ENCODE measurements around the gene SRPK2.

SRPK2 gene

DNA sequence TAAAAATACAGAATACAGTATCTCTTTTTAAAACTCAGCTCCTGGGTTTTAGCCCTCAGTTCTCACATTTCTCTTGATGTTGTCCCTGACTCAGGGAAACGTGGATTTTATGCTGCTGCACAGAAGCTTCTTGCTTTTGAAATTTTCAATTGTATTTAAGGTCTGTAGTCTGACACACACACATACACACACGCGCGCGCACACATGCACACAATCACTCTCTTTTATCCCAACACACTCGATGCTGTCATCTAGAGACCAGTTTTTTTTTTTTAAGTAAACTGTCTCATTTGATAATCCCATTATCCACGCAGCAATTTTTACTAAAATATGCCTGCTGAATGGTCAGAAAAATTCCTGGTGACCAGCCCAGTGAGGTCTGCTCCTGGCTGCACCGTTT, 266.1 kb downstream of the SRPK2 start:
- in situ Hi-C loops (cut with MboI; ENCODE audit: low pct_unique_long_range_greater_than_20kb, low sequenced_read_pairs, unreplicated experiment): no loop called here
- DNase-seq (ENCODE audit: low spot score): no peak
- TF ChIP-seq, protein P1, sequence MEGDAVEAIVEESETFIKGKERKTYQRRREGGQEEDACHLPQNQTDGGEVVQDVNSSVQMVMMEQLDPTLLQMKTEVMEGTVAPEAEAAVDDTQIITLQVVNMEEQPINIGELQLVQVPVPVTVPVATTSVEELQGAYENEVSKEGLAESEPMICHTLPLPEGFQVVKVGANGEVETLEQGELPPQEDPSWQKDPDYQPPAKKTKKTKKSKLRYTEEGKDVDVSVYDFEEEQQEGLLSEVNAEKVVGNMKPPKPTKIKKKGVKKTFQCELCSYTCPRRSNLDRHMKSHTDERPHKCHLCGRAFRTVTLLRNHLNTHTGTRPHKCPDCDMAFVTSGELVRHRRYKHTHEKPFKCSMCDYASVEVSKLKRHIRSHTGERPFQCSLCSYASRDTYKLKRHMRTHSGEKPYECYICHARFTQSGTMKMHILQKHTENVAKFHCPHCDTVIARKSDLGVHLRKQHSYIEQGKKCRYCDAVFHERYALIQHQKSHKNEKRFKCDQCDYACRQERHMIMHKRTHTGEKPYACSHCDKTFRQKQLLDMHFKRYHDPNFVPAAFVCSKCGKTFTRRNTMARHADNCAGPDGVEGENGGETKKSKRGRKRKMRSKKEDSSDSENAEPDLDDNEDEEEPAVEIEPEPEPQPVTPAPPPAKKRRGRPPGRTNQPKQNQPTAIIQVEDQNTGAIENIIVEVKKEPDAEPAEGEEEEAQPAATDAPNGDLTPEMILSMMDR (IDR thresholded peaks at IDR 0.05; ENCODE audit: extremely low read depth, insufficient read depth, missing control alignments): no peak

DNA sequence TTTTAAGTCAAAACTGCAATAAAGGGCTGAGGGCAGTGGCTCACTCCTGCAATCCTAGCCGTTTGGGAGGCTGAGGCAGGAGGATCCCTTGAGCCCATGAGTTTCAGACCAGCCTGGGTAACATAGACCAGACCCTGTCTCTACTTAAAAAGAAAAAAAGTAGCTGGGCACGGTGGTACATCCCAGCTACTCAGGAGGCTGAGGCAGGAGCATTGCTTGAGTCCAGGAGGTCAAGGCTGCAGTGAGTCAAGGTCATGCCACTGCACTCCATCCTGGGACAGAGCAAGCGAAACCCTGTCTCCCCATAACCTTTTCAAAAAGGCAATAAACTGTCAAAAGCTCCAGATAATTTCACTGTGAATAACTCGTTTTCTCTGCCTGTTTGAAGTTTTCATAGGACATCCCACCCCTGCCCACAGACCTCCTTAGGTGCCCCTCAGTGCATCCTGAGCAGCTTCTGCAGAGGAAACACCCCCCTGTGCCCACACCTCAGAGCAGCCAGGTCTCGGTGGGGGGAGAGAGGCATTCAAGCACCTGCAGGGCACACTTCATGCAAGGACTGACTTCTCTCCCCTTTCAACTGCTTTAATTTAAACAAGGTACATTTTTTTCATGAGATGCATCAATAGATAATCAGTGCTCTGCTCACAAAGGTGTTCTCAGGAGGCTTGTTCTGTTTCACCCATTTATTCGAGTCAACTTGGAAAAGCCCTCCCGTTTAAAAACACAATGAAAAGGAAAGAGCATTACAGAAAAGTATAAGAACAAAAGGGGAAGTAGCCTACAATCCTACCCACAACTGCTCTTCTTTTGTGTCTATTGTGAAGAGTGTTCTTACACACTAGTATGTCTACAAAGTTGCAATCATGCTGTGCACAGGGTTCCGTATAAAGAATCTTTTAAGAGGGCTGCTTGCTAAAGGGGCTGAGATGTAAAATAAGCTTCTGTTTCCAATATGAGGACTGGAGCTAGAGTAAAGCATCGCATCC, 269.8 kb downstream of the SRPK2 start:
- in situ Hi-C loops (cut with MboI; ENCODE audit: low pct_unique_long_range_greater_than_20kb, low sequenced_read_pairs, unreplicated experiment): no loop called here
- TF ChIP-seq, protein P1 (IDR thresholded peaks at IDR 0.05; ENCODE audit: extremely low read depth, insufficient read depth, missing control alignments): no peak
- DNase-seq (ENCODE audit: low spot score): no peak

DNA sequence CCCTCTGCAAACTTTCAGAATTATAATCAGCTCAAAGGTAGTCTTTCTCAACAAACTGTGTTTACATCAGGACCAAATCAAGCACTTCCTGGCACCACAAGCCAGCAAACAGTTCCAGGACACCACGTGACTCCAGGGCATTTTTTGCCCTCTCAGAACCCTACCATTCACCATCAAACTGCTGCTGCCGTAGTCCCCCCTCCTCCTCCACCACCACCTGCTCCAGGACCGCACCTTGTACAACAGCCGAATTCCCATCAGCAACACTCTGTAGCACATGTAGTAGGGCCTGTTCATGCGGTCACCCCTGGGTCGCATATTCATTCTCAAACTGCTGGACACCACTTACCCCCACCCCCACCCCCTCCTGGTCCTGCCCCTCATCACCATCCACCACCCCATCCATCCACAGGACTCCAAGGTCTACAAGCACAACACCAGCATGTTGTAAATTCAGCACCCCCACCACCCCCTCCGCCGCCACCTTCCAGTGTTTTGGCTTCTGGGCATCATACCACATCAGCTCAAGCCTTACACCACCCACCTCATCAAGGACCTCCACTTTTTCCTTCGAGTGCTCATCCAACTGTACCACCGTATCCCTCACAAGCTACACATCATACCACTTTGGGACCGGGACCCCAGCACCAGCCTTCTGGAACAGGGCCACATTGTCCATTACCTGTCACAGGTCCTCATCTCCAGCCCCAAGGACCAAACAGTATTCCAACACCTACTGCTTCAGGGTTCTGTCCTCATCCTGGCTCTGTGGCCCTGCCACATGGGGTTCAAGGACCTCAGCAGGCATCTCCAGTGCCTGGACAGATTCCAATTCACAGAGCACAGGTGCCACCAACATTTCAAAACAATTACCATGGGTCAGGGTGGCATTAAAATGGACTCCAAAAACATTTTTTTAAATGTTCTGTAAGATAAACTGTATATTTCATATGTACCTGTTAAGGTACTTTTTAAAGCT, 276.0 kb downstream of the SRPK2 start:
- in situ Hi-C loops (cut with MboI; ENCODE audit: low pct_unique_long_range_greater_than_20kb, low sequenced_read_pairs, unreplicated experiment): no loop called here
- no peak for DNase-seq (ENCODE audit: low spot score)
- TF ChIP-seq, protein P1 (IDR thresholded peaks at IDR 0.05; ENCODE audit: extremely low read depth, insufficient read depth, missing control alignments): no peak

DNA sequence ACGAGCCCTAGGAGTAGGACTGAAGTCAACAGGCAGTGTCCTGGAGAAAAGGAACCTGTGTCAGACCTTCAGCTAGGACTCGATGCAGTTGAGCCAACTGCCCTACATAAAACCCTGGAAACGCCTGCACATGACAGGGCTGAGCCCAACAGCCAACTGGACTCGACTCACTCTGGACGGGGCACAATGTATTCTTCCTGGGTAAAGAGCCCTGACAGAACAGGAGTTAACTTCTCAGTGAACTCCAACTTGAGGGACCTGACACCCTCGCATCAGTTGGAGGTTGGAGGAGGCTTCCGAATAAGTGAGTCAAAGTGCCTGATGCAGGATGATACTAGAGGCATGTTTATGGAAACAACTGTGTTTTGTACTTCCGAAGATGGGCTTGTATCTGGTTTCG, 281.3 kb downstream of the SRPK2 start:
- TF ChIP-seq, protein P1 (IDR thresholded peaks at IDR 0.05; ENCODE audit: extremely low read depth, insufficient read depth, missing control alignments): no peak
- in situ Hi-C loops (cut with MboI; ENCODE audit: low pct_unique_long_range_greater_than_20kb, low sequenced_read_pairs, unreplicated experiment): no loop called here
- DNase-seq (ENCODE audit: low spot score): no peak

DNA sequence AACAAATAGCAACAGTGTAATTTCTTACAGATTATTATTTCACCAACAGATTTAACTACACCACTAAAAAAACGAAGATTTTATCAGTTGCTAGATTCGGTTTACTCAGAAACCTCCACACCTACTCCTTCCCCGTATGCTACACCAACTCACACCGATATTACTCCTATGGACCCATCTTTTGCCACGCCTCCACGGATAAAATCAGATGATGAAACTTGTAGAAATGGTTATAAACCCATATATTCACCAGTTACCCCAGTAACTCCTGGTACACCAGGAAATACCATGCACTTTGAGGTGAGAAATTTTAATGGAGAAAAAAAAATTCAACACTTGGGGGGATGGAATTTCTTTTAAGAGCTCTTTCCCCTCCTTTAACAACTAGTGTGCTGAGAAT, 282.2 kb downstream of the SRPK2 start:
- in situ Hi-C loops (cut with MboI; ENCODE audit: low pct_unique_long_range_greater_than_20kb, low sequenced_read_pairs, unreplicated experiment): no loop called here
- TF ChIP-seq, protein P1 (IDR thresholded peaks at IDR 0.05; ENCODE audit: extremely low read depth, insufficient read depth, missing control alignments): no peak
- DNase-seq (ENCODE audit: low spot score): no peak

DNA sequence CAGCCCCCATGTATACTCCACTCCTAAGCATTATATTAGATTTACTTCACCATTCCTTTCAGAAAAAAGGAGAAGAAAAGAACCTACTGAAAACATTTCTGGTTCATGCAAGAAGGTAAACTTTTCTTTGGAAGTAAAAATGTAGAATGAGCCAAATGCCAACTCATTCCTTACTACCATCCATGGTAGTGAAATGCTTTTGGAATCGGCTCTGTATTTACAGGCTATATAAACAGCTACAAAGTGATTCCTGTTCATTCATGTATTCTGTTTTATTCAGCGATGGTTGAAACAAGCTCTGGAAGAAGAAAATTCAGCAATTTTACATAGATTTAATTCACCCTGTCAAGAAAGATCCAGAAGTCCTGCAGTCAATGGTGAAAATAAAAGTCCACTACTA, 283.1 kb downstream of the SRPK2 start:
- TF ChIP-seq, protein P1 (IDR thresholded peaks at IDR 0.05; ENCODE audit: extremely low read depth, insufficient read depth, missing control alignments): no peak
- in situ Hi-C loops (cut with MboI; ENCODE audit: low pct_unique_long_range_greater_than_20kb, low sequenced_read_pairs, unreplicated experiment): no loop called here
- DNase-seq (ENCODE audit: low spot score): no peak

Measured in GM13977 (cell line).